Measurements from ENCODE around the gene STOM.

The STOM gene

GRCh38 chr9:121318631-121319382 lies 51.2 kb downstream of the STOM start:
- no peak for DNase-seq

- DNase-seq, result no peak
These were observed 52.1 kb downstream of the STOM start for GRCh38 chr9:121317737-121318630.

GRCh38 chr9:121316852-121317373 lies 53.1 kb downstream of the STOM start:
- no peak for DNase-seq

GRCh38 chr9:121316378-121316777 lies 53.7 kb downstream of the STOM start:
- no peak for DNase-seq

GRCh38 chr9:121313458-121314152 lies 56.4 kb downstream of the STOM start:
- DNase-seq, result peak; percentile 58

GRCh38 chr9:121312169-121312568 lies 57.9 kb downstream of the STOM start:
- DNase-seq, result peak; percentile 8

- DNase-seq, result no peak
These were observed 59.5 kb downstream of the STOM start for GRCh38 chr9:121310571-121310970.

- DNase-seq, result no peak
These were observed 60.1 kb downstream of the STOM start for GRCh38 chr9:121309833-121310425.

- DNase-seq, result no peak
These were observed 60.9 kb downstream of the STOM start for GRCh38 chr9:121309171-121309570.

- DNase-seq, result no peak
These were observed 61.3 kb downstream of the STOM start for GRCh38 chr9:121308765-121309164.

GRCh38 chr9:121307976-121308375 lies 62.1 kb downstream of the STOM start:
- DNase-seq, result no peak

GRCh38 chr9:121305269-121305994 lies 64.6 kb downstream of the STOM start:
- DNase-seq, result no peak

GRCh38 chr9:121304707-121305106 lies 65.3 kb downstream of the STOM start:
- no peak for DNase-seq

- no peak for DNase-seq
These were observed 66.3 kb downstream of the STOM start for GRCh38 chr9:121303456-121304451.

GRCh38 chr9:121302786-121303185 lies 67.3 kb downstream of the STOM start:
- DNase-seq, result peak; percentile 22

- DNase-seq, result peak; percentile 41
These were observed 67.7 kb downstream of the STOM start for GRCh38 chr9:121302341-121302740.

GRCh38 chr9:121301881-121302286 lies 68.2 kb downstream of the STOM start:
- DNase-seq, result no peak

- DNase-seq, result no peak
These were observed 69.5 kb downstream of the STOM start for GRCh38 chr9:121300283-121301119.

- DNase-seq, result no peak
These were observed 70.4 kb downstream of the STOM start for GRCh38 chr9:121299467-121300282.

Measured in activated effector memory CD4-positive, alpha-beta T cell treated with anti-CD3 and anti-CD28 coated beads, Interleukin-2, amount 50 U/mL, for 16 hours (primary cell).